B cell (primary cell): Measurements from ENCODE around the gene DRC7.

Experiments
- CTCF ChIP-seq: fragments of 200-600 bp; IDR thresholded peaks from one replicate; pipeline ENCODE4 v1.8.0; 2022; ENCODE audit warnings: antibody characterized with exemption, mild to moderate bottlenecking
- EZH2 ChIP-seq: IDR thresholded peaks from 2 replicates; pipeline ENCODE4 v1.6.1; 2012; ENCODE audit warnings: borderline replicate concordance, low read depth, mild to moderate bottlenecking, moderate library complexity, low read length; ENCODE audit not compliant: insufficient read depth, poor library complexity, severe bottlenecking

GRCh38 chr16:57693550-57693949, 1.1 kb upstream of the DRC7 start:
- no peak for TF ChIP-seq CTCF
- TF ChIP-seq EZH2 = no peak
